Activated T-cell treated with anti-CD3 and anti-CD28 coated beads, Interleukin-2, amount 50 U/mL, for 1 hour (primary cell): ENCODE data around the gene EML5.

ENCODE experiments used
- DNase-seq: peaks from one replicate; pipeline ENCODE4 v3.0.0-alpha.2; 2020

The EML5 gene

DNA sequence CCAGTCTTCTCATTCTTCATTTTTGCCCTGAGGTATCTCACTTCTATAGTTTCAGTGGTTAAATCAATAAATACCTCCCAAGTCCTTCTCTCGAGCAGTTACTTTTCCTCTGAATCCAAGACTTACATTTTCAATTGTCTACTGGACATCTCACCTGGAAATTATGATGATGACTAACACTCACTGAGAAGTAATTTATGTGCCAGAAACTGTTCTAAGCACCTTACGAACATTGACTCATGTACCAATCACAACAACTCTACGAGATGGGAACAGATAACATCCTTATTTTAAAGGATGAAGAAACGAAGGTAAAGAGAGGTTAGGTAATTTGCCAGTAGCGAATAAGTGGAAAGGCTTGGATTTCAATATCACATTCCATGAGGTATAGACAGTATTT, 94.1 kb downstream of the EML5 start:
- DNase-seq, result no peak

DNA sequence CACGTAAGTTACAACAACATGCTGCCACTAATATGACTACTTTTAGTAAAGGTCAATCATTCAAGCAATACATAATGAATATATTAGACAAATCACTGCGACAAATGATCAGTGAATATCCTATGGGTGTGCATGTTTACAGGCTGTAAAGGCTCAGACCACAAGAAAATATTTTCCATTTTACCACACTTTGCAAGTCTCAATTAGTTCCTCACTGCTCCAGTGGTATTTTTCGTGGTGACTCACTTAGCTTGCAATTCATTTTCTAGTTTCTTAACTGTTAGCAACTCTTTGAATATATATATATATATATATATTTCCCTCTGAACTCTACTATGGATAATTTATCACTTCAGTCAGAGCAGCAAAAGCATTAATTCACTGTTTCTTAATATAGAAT, 96.9 kb downstream of the EML5 start:
- DNase-seq, result no peak

DNA sequence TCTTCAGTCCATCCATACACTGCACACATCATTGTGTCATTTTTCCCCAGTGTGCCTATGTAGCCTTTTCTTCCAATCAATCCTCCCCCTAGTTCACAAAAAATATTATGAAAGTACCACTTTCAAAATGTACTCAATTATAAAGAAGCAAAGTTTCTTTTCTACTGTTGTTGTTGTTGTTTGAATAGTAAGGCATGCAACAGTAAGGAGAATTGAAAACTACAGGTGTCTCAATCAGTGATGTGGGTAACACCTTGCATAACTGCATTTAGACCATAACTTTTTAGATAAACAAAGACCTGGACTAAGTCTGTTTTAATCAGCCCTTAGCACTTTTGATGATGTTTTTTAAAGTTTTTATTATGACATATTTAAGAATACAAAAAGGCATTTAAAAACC, 104.4 kb downstream of the EML5 start:
- no peak for DNase-seq

DNA sequence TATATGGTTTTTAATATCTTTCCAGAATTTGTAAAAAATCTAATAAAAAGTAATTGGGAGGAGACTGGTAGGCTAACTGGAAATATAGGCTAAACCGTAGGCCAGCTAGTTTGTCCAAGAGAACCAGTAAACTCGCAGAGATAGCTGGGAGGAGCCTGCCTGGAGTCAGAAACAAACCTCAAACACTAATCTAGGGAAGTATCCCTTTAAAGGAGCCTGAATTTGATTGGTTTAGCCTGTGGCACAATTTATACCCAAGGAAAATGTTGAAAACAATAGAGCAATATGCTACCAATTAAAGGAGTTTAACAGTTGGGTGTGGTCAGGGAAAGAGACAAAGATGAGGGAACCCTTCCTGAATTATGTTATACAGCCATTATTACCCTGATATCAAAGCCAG, 109.6 kb downstream of the EML5 start:
- no peak for DNase-seq

DNA sequence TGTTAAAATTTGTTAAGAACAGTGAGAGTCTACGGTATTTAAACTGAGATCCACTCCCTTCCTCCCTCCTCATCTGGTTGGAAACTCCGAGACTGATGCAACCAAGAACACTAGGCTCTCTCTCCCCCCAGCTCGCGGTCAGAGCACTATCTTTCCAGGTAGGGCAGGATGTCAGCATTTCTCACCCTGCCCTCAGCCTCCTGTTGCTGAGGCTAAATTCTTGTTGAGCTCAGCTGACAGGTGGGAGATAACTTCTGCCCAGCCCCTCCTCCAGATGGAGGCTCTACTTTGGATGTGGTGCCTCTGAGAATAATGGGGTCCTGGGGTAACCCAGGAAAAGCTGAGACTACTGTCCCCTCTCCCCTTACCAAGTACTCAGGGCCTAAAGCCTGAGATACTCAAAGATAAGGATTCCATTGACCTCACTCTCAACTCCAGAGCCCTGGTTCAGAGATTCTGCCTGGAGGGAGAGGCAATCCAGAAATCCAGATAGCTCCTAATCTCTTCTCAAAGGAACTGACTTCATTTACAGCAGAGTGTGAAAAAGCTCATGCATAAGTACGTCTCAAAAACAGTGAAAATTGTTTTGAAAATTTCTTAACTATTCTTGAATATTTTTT, 110.1 kb downstream of the EML5 start:
- DNase-seq, result no peak

DNA sequence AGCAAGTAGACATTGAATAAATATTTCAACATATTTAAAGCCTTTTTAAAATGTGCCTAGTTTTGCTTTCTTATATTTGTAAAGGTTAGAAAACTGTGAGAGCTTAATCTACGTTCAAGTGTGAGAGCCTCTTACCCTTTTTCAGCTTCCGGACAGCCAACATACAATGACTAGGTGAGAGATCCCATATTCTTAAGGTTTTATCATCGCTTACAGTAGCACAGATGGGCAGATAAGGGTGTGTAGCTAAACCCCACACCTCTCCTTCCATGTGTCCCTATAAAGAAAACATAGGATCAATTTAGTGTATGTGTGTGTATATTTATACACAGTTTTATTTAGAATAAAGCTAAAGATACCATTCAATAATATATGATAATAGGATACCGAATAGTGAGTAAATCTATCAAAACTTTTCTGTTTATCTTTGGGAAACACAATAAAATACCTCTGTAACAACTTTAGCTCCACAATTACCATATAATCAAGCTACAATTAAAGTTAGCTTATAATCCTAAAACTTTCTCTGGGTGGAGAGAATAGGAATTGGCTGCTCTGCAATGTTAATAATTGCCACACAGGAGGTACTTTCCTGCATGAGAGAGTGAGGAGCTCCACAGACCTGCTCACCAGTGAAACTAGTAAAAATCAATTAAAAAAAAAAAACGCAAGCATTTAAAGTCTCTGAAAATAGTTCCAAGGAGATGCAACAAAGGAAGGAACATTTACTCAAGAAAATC, 110.8 kb downstream of the EML5 start:
- DNase-seq, result no peak

DNA sequence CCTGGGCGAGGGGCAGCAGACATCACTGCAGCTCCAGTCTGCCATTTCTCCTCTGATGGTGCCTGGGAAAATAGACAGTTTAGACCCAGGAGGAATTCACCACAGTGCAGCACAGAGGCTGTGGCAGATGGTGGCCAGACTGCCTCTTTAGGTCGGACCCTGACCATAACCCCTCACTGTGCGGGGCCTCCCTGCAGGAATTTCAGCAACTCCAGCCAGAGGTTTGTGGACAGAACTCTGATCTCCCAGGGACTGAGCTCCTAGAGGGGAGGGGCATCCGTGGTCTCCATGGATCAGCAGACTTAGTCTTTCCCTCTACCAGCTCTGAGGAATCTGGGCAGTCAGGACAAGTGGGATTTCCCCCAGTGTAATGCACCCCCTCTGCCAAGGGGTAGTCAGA, 123.4 kb downstream of the EML5 start:
- no peak for DNase-seq

DNA sequence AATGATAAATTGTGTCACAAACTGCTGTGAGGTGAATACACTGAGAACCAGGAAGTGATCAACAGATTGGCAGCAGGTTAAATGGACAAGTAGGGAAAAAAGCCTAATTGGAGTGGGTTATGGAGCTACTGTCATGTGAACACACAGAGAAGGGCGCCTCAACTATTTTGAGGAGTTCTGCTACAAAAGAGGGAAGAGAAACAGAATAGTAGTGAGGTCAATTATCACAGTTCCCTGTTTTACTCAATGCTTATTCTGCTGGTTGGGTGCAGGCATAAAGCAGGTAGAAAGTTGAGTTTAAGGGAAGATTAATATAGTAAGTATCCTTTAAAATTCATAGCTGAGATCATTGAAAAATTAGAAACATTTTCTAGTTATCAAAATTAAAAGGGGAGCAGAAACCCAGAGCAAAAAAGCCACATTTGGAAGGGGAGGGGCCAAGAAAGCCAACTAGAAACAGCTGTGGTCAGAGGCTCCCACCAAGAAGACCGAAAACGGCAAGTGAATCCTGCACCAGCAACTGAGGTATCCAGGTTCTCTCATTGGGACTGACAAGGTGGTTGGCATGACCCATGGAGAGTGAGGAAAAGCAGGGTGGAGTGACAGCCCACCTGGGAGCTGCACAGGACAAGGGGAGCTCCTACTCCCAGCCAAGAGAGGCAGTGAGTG, 124.2 kb downstream of the EML5 start:
- no peak for DNase-seq

DNA sequence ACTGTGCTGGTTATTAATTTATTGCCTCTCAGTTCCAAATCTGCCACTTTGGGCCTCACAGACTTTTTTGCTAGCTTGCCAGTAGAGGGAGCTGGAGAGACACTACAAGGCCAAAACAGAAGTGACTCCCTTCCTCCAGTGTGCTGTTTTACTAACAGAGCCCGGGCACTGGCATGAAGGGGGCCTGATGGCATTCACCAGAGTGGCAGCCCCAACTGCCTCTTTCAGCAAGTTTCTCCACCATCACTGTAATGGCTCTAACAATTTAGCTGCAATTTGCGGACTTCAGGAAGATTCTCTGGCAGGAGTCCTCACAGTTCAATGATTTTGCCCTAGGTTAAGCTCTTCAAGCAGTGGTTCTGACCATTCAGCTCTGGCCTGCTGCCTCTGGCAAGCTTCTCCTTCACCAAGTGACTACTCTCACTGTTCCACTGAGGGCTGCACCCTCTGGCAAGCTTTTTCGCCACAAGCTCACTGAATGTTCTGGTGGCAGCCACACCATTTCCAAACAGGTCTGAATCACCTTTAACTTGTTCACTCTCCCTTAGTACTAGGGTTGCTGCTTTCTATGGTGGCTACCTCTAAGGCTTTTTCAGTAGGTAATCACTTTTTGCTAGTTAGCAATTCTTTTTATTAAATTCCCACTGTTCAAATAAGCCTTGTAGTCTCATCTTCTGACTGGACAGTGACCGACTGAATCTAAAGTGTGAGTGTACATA, 125.0 kb downstream of the EML5 start:
- peak; percentile 31 for DNase-seq

DNA sequence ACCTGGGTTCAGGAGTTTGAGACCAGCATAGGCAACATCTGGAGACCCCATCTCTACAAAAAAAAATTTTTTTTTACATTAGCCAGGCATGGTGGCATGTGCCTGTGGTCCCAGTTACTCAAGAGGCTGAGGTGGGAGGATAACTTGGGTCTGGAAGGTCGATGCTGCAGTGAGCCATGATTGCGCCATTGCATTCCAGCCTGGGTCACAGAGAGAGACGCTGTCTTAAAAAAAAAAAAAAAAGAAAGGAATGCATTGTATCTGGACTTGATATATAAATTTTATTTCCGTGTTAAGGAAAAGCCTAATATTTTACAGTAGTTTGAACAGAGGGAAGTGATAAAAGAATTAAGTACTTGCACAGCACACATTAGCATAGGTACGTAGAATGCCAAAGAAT, 132.7 kb downstream of the EML5 start:
- DNase-seq, result no peak

DNA sequence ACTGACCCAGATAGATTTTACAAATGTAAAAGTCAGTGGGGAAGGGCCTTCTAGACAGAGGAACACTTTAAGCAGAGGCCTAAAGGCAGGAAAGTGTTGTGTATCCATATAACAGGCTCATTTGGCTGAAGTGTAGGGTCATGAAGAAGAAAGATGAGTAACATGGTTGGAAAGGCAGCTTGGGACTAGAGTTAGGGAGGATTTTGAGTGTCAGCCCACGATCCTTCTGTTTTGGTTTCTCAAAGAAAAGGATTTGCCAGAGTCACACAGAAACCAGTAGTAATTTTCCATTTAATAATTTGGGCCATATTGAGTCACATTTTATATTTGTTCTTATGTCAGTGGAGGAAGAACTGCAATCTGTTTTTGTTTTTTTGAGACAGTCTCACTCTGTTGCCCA, 153.5 kb downstream of the EML5 start:
- no peak for DNase-seq

DNA sequence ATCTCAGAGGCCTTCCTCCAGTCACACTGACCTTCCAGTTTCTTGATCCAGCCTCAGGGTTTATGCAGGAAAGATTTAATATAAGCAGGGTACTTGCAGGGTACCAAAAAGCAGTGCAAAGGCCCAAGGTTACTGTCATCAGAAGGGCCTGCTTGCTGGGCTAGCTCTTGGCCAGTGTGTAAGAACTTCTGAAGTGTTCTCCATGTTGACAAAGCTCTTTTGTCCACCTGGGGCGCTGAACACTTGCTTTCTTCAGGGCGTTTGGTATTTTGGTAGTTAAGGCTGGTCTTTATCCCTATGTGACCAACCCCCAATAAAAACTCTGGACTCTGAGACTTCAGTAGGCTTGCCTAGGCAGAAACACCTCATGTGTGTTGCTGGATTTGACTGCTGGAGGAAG, 160.2 kb downstream of the EML5 start:
- DNase-seq, result no peak

DNA sequence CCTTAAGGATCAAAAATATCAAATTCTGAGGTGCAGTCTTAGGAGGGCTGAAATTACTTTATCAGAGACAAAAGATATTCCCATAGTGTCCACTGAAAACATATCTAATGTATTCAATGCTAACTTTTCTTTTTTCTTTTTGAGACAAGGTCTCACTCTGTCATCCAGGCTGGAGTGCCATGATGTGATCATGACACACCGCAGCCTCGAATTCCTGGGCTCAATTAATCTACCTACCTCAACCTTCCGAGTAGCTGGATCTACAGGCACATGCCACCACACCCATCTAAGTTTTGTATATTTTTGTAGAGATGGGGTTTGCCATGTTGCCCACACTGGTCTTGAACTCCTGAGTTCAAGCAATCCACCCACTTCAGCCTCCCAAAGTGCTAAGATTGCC, 161.7 kb downstream of the EML5 start:
- DNase-seq, result no peak

DNA sequence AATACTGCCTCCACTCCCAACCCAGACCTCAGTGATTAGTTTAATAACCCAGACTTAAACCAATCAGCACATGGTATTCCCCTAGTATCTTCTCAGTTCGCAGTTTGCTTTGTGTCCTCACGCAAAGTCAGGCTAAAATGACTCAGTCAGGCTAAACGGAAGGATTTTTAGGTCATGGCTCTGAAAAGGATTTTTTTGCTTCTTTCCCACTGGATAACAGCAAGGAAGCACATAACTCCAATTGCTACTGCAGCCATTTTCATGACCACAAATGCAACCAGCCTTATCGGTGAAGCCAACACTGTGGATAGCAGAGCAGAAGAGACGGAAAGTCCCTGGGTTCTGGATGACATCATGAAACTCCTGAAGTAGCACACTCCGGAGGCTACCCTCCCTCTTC, 162.2 kb downstream of the EML5 start:
- no peak for DNase-seq

DNA sequence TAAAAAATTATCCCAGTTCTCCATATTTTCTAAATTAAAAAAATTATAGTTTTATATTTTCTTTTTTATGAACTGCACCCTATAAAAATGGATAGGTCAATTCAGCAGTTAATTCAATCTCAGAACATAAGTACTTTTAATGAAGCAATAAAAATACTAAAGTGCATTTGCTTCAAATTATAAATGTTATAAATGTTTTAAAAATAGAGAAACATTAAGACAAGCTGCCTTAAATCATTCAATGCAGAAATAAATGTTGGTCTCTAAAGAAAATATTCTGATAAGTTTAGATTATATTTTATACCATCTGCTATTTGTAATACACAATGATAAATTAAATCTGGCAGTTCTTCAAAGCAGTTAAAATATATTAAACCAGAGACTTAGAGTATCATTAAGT, 164.3 kb downstream of the EML5 start:
- DNase-seq, result no peak

DNA sequence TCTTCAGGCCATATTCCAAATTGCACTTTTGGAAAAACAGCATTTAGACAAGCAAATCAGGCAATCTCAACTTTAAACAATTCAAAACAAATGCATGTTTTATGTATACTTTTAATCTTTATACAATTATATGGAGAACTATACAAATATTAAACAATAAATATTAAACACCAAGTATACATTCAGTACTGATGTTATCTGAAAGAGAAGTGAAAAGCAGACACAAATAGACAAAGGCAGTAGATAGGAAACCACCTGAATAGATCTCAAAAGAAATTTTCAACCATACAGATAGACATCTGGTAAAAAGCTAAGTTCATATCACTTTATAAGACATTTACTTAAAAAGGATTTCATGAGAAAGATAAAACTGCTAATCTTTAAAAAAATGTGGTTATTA, 164.7 kb downstream of the EML5 start:
- no peak for DNase-seq

DNA sequence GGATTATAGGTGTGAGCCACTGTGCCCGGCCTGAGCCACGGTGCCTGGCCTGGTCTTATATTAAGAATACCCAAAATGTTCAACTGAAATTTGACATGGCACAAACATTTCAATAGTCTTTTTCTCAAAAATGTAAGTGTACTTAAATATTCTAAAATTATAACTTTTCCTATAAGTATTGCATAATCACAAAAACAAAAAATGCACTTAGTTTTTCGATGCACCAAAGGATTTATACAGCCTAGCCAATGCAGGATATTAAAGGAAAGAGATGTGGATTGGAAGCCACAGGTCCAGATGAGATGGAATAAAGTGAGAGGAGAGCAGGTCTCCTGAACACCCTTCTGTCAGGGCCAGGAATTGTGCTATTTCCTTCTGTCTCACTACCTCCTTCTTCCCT, 167.1 kb downstream of the EML5 start:
- DNase-seq, result no peak

DNA sequence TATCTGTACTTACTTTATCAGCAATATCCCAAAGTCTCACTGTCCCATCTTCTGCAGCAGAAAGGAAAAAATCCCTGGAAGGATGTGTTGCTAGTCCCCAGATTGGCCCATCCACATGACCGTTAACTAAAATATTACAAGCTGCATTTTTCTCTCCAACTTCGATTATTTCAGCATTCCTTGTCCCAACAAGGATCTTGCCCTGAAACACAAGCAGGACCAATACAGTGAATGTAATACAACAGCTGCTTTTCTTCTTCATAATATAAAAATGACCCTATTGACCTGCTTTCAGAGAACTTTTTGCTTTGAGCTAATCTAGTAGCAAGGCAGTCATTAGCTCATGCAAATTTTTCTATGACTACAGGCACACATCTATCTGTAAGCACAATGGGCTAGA, 171.7 kb downstream of the EML5 start:
- no peak for DNase-seq

DNA sequence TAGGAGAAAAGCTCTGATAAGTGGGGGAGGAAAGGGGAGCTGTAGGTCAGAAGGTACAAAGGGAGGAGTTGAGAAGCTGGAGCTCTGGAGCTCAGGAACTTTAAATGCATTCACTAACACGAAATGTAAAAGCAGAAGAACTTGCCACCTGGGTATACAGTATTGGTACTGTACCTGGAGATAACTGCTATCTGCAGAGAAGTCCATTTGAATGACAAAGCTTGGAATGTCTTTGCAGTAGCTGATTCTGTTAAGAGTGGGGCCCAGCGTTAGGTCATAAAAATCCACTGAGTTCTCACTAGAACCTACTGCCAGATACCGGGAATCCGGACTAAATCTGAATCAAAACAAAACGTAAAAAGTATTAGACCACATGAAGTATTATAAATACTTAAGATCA, 174.3 kb downstream of the EML5 start:
- DNase-seq, result no peak

DNA sequence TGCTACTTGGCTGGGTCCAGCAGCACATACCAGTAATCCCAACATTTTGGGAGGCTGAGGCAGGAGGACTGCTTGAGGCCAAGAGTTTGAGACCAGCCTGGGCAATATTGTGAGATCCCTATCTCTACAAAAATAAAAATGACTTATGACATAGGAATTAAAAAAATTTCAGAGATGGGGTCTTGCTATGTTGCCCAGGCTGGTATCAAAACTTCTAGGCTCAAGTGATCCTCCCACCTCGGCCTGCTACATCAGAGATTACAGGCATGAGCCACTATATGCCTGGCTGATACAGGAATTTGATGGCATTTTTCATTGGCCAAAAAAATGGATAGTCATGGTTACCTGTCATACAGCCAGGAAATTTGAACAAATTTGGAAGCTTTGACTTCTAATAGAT, 175.3 kb downstream of the EML5 start:
- no peak for DNase-seq

DNA sequence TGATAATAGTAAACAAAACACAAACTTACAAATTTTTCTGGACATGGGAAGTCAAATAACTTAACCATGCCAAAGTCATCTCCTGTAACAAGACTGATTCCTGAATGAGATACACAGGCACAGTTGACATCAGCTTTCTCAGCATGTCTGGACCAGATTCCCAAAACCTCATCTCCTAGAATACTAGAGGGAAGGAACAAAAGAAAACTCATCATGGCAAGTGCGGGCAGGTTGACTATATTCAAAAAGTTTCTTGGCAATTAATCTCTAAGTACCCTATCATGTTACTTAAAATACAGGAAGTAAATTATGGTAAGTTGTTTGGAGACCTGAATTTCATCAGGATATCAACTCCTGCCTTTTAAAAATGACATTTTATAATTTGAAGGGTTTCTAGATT, 176.1 kb downstream of the EML5 start:
- DNase-seq, result no peak

DNA sequence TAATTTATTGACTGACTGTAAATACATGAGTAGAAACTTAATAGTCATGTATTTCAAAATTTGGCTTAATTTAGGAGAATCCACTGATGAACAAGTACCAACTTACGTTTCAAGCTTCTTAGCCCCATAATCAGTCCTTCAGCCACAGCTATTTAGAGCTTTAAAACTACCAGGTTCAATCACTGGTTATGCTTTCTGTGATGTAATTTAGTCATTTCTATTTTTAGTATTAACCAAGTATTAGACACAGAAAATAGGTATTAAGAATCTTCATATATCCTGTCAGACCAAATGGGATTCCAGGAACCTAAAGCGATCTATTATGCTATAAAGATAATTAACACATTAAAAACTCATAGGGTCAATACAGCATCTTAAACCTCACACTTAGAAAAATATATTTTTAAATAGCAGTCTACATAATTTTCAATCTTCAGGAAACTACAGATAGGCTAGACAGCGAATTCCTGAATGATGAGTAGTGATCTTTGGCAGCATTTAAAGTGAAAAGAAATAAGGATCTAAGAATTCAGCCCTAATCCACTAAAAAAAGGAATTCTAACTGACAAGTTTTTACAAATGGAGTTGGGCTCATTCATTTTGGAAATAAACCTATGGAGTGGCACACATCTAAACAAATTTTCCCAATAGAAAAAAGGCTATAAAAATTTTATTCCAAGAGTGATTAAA, 178.4 kb downstream of the EML5 start:
- DNase-seq, result no peak

DNA sequence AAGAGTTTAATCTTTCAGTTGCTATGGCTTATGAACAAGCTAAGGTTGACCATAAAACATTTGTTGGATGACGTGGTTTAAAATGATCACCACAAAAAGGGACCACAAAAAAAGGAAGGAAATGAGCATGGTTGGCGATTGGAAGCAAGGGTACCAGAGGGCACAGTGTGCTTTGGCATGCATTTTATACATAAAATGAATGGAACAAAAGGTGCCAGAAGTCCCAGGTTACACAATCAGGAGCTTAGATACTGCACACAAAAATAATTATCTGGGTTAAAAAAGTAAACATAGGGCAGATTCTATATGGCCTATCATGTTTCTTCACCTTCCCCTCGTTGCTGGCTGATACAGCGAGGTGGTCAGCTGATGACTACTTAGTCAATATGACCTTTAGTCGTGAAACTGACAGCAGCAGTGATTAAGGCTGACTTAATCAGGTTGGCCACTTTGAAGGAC, 179.2 kb downstream of the EML5 start:
- DNase-seq, result no peak
